HepG2 (cell line): ENCODE measurements around the gene STK40. TPM values are rescaled to one million over a fixed set of nuclear protein-coding genes. Genes with fewer than 3 reads are reported as not detected.
A peak's percentile ranks its signal among the peaks of the same experiment; 100 is the strongest.

Experiments
- HMG20A ChIP-seq: IDR thresholded peaks from 2 replicates; pipeline ENCODE4 v1.6.1; 2016; ENCODE audit warnings: borderline replicate concordance
- MAF1 ChIP-seq: sonication (generic); formaldehyde crosslinking; IDR thresholded peaks from 2 replicates; pipeline ENCODE4 v1.5.0; 2020; ENCODE audit warnings: missing genetic modification reagents, borderline replicate concordance
- MIER2 ChIP-seq: IDR thresholded peaks from 2 replicates; pipeline ENCODE4 v1.6.1; 2016; ENCODE audit warnings: missing biosample characterization, missing genetic modification reagents
- MLXIP ChIP-seq: sonication (generic); formaldehyde crosslinking; IDR thresholded peaks from 2 replicates; pipeline ENCODE4 v1.9.0; 2021; ENCODE audit warnings: missing genetic modification reagents, borderline replicate concordance
- PBX2 ChIP-seq: IDR thresholded peaks from 2 replicates; pipeline ENCODE4 v1.6.1; 2016; ENCODE audit warnings: control low read depth
- TCF12 ChIP-seq, 2 experiments: fragments of 450-650 bp in 1 of 2; sonication (generic) in 1 of 2; formaldehyde crosslinking in 1 of 2; IDR thresholded peaks; 2 replicates each; pipeline versions ENCODE4 v1.6.1 to v1.8.0; 2017 to 2022; ENCODE audit warnings: antibody characterized with exemption in 1 of 2, mild to moderate bottlenecking in 1 of 2, missing genetic modification reagents in 1 of 2, moderate library complexity in 1 of 2
- THAP8 ChIP-seq: sonication (generic); formaldehyde crosslinking; IDR thresholded peaks from 2 replicates; pipeline ENCODE4 v1.5.1; 2020; ENCODE audit warnings: missing genetic modification reagents, mild to moderate bottlenecking, borderline replicate concordance
- ZC3H13 ChIP-seq: sonication (generic); formaldehyde crosslinking; IDR thresholded peaks from 2 replicates; pipeline ENCODE4 v1.8.1; 2023; ENCODE audit warnings: mild to moderate bottlenecking, missing genetic modification reagents, moderate library complexity
- ZFP82 ChIP-seq: sonication (generic); formaldehyde crosslinking; IDR thresholded peaks from 2 replicates; pipeline ENCODE4 v1.5.1; 2020; ENCODE audit warnings: mild to moderate bottlenecking, missing genetic modification reagents, borderline replicate concordance
- ZNF225 ChIP-seq: sonication (generic); formaldehyde crosslinking; IDR thresholded peaks from 2 replicates; pipeline ENCODE4 v1.4.0; 2020; ENCODE audit warnings: mild to moderate bottlenecking, missing genetic modification reagents
- ZNF367 ChIP-seq: sonication (generic); formaldehyde crosslinking; IDR thresholded peaks from 2 replicates; pipeline ENCODE4 v1.4.0; 2020; ENCODE audit warnings: missing genetic modification reagents, borderline replicate concordance
- ZNF383 ChIP-seq: sonication (generic); formaldehyde crosslinking; IDR thresholded peaks from 2 replicates; pipeline ENCODE4 v1.4.0; 2020; ENCODE audit warnings: missing genetic modification reagents, mild to moderate bottlenecking, borderline replicate concordance
- ZNF431 ChIP-seq: sonication (generic); formaldehyde crosslinking; IDR thresholded peaks from 2 replicates; pipeline ENCODE4 v1.9.0; 2022; ENCODE audit warnings: missing genetic modification reagents, low read depth, mild to moderate bottlenecking, borderline replicate concordance
- ZNF510 ChIP-seq: sonication (generic); formaldehyde crosslinking; IDR thresholded peaks from 2 replicates; pipeline ENCODE4 v1.4.0; 2020; ENCODE audit warnings: low read depth, mild to moderate bottlenecking, missing genetic modification reagents
- ZNF747 ChIP-seq: sonication (generic); formaldehyde crosslinking; IDR thresholded peaks from 2 replicates; pipeline ENCODE4 v1.8.1; 2023; ENCODE audit warnings: missing genetic modification reagents, mild to moderate bottlenecking, borderline replicate concordance
- ZNF776 ChIP-seq: sonication (generic); formaldehyde crosslinking; IDR thresholded peaks from 2 replicates; pipeline ENCODE4 v1.4.0; 2020; ENCODE audit warnings: mild to moderate bottlenecking, missing genetic modification reagents
- polyA plus RNA-seq, 8 experiments: library from polyadenylated mRNA; depleted of rRNA in 3 of 8; stranded (reverse) in 7 of 8; unstranded in 1 of 8; fragments of >200 nt; fragmentation: Illumina TruSeq in 4 of 8; extraction: Trizol in 4 of 8; gene quantifications; 2 replicates each; pipeline versions ENCODE4 v1.2.1 to v1.2.3, GENCODE V29; 2011 to 2016; ENCODE audit warnings: low read depth in 4 of 8, missing spikeins in 1 of 8, mixed read lengths in 1 of 8; ENCODE audit not compliant: insufficient read depth in 1 of 8
- total RNA-seq, 5 experiments: library from RNA; depleted of rRNA; stranded (reverse); fragments of >200 nt; fragmentation: Illumina TruSeq; extraction: Trizol; gene quantifications; 2 replicates each; pipeline ENCODE4 v1.2.3, GENCODE V29; 2016; ENCODE audit warnings: low read depth in 1 of 5
- TF ChIP-seq, protein P1 (sequence below): sonication (generic); formaldehyde crosslinking; IDR thresholded peaks from 2 replicates; pipeline ENCODE4 v1.5.1; 2020; ENCODE audit warnings: mild to moderate bottlenecking, missing genetic modification reagents, borderline replicate concordance
- TF ChIP-seq, protein P2 (sequence below): sonication (generic); formaldehyde crosslinking; IDR thresholded peaks from 2 replicates; pipeline ENCODE4 v1.4.0; 2020; ENCODE audit warnings: mild to moderate bottlenecking, missing genetic modification reagents

Gene STK40
- total and polyA plus RNA-seq, 2 of the 13 experiments (the other 11 are each of a cell fraction or from before 2014, with no cell fraction given): 33.8 to 35.1 TPM

- TF ChIP-seq, protein P1, sequence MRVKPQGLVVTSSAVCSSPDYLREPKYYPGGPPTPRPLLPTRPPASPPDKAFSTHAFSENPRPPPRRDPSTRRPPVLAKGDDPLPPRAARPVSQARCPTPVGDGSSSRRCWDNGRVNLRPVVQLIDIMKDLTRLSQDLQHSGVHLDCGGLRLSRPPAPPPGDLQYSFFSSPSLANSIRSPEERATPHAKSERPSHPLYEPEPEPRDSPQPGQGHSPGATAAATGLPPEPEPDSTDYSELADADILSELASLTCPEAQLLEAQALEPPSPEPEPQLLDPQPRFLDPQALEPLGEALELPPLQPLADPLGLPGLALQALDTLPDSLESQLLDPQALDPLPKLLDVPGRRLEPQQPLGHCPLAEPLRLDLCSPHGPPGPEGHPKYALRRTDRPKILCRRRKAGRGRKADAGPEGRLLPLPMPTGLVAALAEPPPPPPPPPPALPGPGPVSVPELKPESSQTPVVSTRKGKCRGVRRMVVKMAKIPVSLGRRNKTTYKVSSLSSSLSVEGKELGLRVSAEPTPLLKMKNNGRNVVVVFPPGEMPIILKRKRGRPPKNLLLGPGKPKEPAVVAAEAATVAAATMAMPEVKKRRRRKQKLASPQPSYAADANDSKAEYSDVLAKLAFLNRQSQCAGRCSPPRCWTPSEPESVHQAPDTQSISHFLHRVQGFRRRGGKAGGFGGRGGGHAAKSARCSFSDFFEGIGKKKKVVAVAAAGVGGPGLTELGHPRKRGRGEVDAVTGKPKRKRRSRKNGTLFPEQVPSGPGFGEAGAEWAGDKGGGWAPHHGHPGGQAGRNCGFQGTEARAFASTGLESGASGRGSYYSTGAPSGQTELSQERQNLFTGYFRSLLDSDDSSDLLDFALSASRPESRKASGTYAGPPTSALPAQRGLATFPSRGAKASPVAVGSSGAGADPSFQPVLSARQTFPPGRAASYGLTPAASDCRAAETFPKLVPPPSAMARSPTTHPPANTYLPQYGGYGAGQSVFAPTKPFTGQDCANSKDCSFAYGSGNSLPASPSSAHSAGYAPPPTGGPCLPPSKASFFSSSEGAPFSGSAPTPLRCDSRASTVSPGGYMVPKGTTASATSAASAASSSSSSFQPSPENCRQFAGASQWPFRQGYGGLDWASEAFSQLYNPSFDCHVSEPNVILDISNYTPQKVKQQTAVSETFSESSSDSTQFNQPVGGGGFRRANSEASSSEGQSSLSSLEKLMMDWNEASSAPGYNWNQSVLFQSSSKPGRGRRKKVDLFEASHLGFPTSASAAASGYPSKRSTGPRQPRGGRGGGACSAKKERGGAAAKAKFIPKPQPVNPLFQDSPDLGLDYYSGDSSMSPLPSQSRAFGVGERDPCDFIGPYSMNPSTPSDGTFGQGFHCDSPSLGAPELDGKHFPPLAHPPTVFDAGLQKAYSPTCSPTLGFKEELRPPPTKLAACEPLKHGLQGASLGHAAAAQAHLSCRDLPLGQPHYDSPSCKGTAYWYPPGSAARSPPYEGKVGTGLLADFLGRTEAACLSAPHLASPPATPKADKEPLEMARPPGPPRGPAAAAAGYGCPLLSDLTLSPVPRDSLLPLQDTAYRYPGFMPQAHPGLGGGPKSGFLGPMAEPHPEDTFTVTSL: peak; percentile 30; the same call in 1 of the 2 replicates
- TF ChIP-seq PBX2 (CRISPR knock-in tag) (no peak), TCF12 (IDR thresholded peaks at IDR 0.05) (no peak), TCF12 (CRISPR knock-in tag; IDR thresholded peaks at IDR 0.05) (no peak), HMG20A (CRISPR knock-in tag) (no peak), MIER2 (CRISPR knock-in tag) (no peak), ZNF747 (CRISPR knock-in tag) (no peak; the same call in 1 of the 2 replicates), ZNF367 (no peak), ZNF776 (no peak), ZC3H13 (CRISPR knock-in tag) (peak; percentile 84), ZNF225 (no peak), ZFP82 (no peak), ZNF383 (CRISPR knock-in tag) (0 out of 2 replicates have a peak, but pooled peaks have one; percentile 24), THAP8 (CRISPR knock-in tag) (0 out of 2 replicates have a peak, but pooled peaks have one; percentile 66), ZNF431 (CRISPR knock-in tag) (peak; percentile 69; the same call in 1 of the 2 replicates), ZNF510 (CRISPR knock-in tag) (no peak), MLXIP (CRISPR knock-in tag) (no peak), MAF1 (CRISPR knock-in tag) (no peak)
- TF ChIP-seq, protein P2, sequence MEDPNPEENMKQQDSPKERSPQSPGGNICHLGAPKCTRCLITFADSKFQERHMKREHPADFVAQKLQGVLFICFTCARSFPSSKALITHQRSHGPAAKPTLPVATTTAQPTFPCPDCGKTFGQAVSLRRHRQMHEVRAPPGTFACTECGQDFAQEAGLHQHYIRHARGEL: no peak
These were observed 79.4 kb downstream of the STK40 start, which contains the start of gene SH3D21 (continued) for GRCh38 chr1:36306210-36306901.
